Measurements from ENCODE around the gene EHBP1.

The EHBP1 gene

DNA sequence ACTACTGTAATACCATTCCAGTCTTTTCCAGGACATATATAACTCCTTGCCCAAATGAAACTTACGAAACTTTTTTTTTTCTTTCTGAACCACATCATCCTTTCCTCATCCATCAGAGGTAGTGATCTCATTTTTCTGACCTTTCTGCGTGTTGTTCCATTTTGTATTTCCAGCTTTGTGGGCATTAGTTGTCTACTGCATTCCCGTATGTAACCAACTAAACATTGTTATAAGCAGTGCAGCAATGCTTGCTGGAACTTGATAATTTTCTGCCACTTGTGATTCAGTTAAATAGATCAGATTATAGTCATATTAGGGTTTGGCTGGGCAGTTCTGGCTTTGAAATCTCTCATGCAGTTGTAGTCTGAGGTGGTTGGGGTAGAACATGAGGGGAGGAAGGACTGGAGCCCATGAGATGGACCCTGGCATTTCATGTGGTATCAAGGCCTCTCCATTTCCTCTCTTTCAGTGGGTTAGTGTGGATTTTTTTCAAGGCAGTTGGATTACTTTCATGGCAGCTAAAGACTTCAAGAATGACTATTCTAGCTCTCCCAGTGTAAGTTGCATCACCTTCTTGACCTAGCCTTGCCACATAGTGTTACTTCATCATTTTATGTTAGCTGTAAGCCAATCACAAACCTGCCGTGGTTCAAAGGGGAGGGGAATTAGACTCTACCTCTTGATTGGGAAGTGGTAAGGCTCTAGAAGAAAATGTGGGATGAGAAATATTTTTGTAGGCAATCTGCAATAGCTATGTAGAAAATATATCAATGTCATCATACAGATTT lies 80.5 kb downstream of the EHBP1 start:
- no peak for DNase-seq

GRCh38 chr2:62787386-62787785 lies 81.9 kb downstream of the EHBP1 start:
- DNase-seq = no peak

- no peak for DNase-seq
Observed at GRCh38 chr2:62789518-62789917, 84.0 kb downstream of the EHBP1 start.

DNA sequence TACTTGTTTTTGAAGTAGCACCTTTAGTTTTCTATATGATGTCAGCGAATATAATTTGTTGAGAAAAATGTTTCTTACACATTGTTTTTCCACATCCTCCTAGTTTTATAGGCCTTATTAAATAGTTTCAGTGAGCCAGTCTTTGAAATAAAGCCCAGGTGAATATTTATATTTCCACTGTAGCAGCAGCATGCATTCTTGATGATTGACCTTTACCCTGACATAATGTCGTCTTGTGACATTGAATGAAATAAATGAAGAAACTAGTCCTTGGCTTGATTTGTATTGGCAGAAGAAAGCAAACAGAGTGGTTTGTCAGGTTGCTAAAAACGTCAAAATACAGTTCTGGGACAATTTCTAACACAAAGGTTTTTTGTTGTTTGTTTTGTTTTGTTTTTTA lies 84.4 kb downstream of the EHBP1 start:
- no peak for DNase-seq

GRCh38 chr2:62792408-62792807 lies 86.9 kb downstream of the EHBP1 start:
- DNase-seq = no peak

DNA sequence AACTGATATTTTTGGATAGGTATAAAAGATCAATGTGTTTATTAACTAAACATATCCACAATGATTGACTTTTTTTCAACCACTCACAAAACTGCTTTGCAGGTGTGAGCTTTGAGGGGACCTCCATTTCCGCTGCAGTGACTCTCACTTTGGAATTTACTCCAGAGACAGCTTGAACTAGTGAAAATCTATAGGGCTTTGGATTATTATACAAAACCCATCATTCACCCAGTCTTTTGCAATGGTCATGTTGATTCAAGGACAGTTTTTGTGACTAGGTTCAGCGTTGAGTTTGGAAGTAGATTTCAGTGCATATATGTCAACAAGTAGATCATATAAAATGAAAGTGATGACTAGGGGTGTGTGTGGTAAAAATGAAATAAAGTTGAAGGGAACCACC lies 87.7 kb downstream of the EHBP1 start:
- DNase-seq = no peak

GRCh38 chr2:62794791-62795190 lies 89.3 kb downstream of the EHBP1 start:
- DNase-seq = no peak

- DNase-seq = no peak
Observed at GRCh38 chr2:62795341-62795740, 89.8 kb downstream of the EHBP1 start.

DNA sequence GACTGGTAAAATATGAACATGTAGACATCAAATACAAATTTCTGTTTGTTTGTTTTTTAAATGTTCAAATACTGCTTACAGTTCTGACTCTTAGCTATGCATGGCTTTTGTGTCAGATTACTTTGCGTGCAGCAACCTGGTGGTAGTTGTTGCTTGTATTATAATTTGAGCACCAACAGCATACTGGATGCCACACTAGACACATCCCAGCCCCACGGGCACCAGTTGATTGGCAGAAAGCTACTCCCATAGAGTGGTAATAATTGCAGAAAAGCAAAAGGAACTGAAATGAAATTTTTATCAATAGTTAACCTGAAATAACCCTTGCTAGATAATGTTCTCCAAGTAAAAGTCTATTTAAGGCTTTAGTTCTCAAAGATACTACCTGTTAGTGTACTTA lies 91.6 kb downstream of the EHBP1 start:
- no peak for DNase-seq

DNA sequence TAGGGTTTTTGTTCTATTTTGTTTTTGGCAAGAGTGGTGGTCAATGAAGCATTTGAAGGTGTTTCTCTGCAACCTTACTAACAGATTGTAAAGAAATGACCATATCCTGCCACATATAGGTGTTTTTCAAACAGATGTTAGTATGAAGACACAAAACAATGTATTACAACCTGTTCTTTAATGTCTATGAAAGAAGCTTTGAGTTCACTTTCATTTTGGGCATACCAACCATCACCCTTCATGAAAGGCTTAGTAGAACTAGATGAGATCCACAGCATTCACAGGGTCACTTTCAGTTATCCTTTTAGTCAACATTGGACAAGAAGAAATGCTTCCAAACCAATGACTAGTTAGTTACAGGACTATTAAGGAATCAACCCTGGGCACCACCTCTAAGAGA lies 95.1 kb downstream of the EHBP1 start:
- no peak for DNase-seq

DNA sequence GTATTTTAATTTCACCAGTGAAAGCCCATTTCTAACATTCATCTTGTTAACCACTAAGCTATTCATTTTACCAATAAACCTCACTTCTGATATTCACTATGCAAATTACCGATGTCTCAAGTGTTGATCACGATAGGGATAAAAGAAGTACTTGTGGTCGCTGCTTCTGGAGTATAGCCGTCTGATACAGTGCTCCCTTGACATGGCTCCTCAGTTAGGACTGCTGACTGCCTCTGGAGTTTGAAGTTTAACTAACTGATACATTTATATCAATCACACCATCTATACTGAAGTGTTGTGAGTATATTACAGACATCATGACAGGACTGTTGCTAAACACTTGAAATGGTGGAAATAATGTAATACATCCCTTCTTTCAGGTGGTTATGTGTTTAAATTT lies 95.6 kb downstream of the EHBP1 start:
- no peak for DNase-seq

- DNase-seq = no peak
Observed at GRCh38 chr2:62801814-62802523, 96.5 kb downstream of the EHBP1 start.

DNA sequence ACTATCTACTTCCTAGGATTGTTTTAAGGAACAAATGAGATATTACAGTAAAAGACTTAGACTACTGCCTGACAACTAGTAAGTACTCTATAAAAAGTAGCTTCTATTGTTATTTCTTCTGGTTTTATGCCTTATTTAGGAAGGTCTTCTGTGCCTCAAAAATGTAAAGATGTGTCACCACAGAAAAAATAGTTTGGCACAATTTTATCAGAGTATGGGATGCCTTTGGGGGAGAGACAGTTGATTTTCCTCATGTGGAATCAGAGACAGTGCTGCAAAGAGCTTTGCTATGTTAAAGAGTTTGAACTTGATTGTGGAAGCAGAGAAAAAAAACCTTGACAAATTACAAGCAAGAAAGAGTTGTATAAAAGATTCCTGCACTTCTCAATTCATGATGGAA lies 98.4 kb downstream of the EHBP1 start:
- no peak for DNase-seq

DNA sequence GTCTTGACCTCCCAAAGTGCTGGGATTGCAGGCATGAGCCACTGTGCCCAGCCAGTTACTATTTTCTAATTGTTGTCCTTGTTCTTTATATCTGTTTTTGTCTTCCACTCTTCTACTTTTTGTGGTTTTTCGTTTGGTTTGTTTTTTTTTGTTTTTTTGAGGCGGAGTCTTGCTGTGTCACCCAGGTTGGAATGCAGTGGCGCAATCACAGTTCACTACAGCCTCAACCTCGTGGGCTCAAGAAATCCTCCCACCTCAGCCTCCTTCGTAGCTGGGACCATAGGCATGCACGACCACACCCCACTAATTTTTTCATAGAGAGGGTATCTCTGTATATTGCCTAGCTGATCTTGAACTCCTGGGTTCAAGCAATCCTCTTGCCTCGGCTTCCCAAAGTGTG lies 100.7 kb downstream of the EHBP1 start:
- no peak for DNase-seq

GRCh38 chr2:62808554-62808953 lies 103.0 kb downstream of the EHBP1 start:
- no peak for DNase-seq

DNA sequence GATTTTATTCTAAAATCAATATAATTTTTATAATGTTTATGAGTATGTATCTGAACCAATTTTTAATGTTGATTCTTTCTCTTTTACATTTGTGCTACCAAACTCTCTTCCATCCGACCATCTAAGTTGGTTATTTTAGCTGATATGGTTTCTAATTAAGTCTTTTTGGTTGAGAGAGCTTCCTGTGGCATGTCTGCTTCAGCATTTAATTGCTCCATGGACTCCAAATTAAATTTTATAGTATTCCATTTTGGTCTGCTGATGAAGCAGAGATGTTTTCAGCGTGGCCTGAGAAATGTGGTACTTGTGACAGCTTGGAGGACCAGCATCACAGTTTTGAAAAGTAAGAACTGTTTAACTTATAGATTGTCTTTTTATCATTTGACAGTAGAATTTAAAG lies 105.6 kb downstream of the EHBP1 start:
- no peak for DNase-seq

DNA sequence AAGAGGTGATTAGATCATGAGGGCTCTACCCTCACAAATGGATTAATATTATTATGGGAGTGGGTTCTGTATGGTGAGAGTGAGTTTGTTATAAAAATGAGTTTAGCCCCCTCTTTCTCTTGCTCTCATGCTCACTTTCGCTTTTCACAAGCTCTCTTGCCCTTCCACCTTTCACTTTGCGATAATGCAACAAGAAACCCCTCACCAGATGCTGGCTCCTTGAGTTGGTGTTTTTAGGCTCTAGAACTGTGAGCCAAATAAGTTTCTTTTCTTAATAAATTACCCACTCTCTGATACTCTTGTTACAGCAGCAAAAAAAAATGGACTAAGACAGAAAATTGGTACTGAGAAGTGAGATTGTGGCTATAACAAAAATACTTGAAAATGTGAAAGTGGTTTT lies 106.5 kb downstream of the EHBP1 start:
- no peak for DNase-seq

DNA sequence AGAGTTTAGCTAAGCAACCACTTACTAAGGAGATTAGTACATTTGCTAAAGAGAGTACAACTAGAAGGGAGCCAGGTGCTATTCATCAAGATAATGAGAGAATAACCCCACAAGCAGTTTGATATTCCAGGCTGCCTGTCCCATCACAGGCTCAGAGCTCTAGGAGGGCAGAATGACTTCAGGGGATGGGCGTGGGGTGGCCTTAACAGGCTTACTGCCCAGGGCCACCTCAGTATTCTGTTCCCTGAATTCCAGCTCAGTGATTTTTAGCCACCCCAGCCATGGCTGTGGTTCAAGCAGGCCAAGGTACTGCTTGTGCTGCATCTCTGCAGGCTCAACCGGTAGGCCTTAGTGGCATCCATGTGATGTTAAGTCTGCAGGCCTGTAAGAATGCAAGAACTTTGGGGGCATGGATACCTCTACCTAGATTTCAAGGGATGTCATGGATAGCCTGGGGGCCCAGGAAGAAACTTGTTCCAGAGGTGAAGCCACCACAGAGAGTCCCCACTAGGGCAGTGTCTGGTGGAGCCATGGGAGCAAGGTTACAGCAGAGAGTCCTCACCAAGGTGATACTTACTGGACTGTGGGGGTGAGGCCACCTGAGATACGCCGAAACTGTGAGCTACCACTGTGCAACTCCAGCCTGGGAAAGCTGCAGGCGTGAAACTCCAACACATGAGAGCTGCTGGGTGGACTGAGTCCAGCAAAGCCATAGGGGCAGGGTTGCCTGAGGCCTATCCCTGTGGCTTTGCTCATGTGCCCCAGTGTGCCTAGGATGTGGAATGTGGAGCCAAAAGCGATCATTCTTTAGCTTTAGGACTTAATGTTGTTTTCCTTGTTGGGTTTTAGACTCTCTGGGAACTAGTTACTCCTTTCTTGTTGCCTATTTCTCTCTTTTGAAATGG lies 107.7 kb downstream of the EHBP1 start:
- no peak for DNase-seq

GRCh38 chr2:62814123-62814522 lies 108.6 kb downstream of the EHBP1 start:
- no peak for DNase-seq

DNA sequence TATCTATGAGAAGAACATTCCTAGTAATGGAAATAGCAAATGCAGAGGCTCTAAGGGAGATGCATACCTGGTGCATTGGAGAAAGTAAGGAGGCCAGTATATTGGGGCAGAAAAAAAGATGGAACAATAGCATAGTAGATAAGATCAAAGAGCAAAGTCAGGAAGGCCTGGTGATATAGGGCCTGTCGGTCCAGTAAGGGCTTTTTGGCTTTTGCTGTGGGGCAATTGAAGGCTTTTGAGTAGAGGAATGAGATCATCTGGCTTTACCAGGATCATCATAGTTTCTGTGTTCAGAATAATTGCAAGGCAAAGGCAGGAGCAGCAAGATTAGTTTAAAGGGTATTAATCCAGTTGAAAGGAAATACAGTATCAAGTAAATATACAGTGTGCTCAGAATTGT lies 111.8 kb downstream of the EHBP1 start:
- no peak for DNase-seq

GRCh38 chr2:62817995-62818713 lies 112.6 kb downstream of the EHBP1 start:
- DNase-seq = no peak

DNA sequence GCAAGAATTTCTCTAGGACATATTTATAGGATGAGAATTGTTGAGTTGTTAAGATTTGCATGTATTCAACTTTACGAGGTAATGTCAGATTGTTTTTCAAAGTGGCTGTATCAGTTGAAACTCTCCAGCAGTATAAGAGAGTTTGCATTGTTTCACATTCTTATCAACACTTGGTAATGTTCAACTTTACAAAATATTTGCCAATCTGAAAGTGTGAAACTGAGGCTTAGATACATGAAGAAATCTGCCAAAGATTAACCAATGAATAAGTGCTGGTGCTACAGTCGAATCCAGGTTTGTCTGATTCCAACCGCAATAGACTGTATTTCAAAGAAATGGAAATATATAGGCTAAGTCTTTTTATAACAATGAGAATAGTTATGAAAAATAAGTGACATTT lies 117.0 kb downstream of the EHBP1 start:
- DNase-seq = no peak

DNA sequence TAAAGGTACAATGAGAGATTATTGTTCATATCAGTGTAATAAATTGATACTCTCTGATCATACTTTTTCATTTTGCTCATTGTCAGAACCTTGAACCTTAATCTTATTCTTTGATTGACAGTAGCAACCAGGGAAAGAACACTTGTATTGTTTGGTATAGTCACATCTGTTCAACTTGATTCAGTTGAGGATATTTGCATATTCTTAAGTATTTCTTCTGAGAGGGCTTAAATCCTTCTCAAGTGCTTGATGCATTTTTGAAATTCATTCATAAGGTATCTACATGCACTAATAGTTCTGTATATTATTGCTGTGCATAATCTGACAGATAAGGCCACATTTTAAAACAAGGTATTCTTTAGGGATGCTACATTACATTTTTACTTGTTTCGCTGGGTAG lies 118.9 kb downstream of the EHBP1 start:
- no peak for DNase-seq

Data from activated gamma-delta T cell treated with Interleukin-2 at 50 U/mL for 16 hours (primary cell).